Activated CD4-positive, alpha-beta memory T cell treated with anti-CD3 and anti-CD28 coated beads for 36 hours (primary cell): ENCODE data around the gene ACACB. TPM values are rescaled to one million over a fixed set of nuclear protein-coding genes. Genes with fewer than 3 reads are reported as not detected.
"Not testable (repeated sequence)": the region's sequence is repeated elsewhere in the genome, so short reads cannot be mapped to it uniquely, and the experiment has no call there.

Source experiments
- CTCF ChIA-PET: fragments of 350-600 bp; sonication (Branson Sonifier 250); formaldehyde crosslinking; loops from one replicate; lab custom pipeline; 2021; ENCODE audit warnings: antibody characterized with exemption, inconsistent platforms; lab: Charles Lee
- POLR2A ChIA-PET: fragments of 350-600 bp; sonication (Branson Sonifier 250); formaldehyde crosslinking; loops from one replicate; lab custom pipeline; 2021; ENCODE audit warnings: antibody characterized with exemption; lab: Charles Lee
- DNase-seq: peaks from one replicate; pipeline ENCODE4 v3.0.0-alpha.2; 2020
- H3K27ac Mint-ChIP-seq: one replicate; pipeline ENCODE4 v1.8.0; 2021; ENCODE audit warnings: mixed read lengths
- H3K27me3 Mint-ChIP-seq: one replicate; pipeline ENCODE4 v1.8.0; 2021; ENCODE audit warnings: mixed read lengths
- H3K36me3 Mint-ChIP-seq: one replicate; pipeline ENCODE4 v1.8.0; 2021; ENCODE audit warnings: mixed read lengths
- H3K4me1 Mint-ChIP-seq: one replicate; pipeline ENCODE4 v1.8.0; 2021; ENCODE audit warnings: low read depth, mixed read lengths
- H3K4me3 Mint-ChIP-seq: one replicate; pipeline ENCODE4 v1.8.0; 2021; ENCODE audit warnings: mild to moderate bottlenecking, mixed read lengths
- H3K9me3 Mint-ChIP-seq: one replicate; pipeline ENCODE4 v1.8.0; 2021; ENCODE audit warnings: mixed read lengths
- intact Hi-C: fragments of 100-400 bp; cut with micrococcal nuclease; formaldehyde crosslinking; loops from one replicate; pipeline ENCODE4 v1.15.1; 2023
- total RNA-seq, 2 experiments: library from RNA; stranded (reverse); gene quantifications; one replicate each; pipeline ENCODE4 v1.2.3, GENCODE V29; 2021

Gene ACACB
- total RNA-seq, 2 experiments from 2014 or later, result 11.1 to 12.7 TPM

DNA sequence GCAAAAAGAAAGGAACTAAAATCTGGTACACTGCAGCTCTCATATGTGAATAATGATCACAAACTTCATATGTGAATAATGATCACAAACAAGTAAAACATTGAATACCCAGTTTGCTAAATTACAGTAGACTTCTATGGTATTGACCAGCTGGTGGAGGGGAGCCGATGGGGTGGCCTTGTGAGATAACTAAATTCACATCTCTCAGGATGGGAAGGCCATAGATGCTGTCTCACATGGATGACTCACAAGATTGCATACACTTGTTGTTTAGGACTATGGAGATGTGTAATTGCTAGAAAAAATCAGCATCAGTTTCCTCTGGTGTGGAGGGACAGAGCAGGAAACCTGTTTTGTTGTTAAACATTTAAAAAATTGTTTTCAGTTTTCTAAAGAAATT, 49.2 kb downstream of the ACACB start:
- Mint-ChIP-seq H3K27ac (no peak overlapping the region), H3K27me3 (no peaks in the 10 kb centered on the region), H3K4me1 (no peaks in the 10 kb centered on the region), H3K9me3 (no peaks in the 10 kb centered on the region), H3K4me3 (no peak overlapping the region), H3K36me3 (peaks cover 7% of the 10 kb centered on the region)
- CTCF ChIA-PET, result no interaction called here
- POLR2A ChIA-PET, result no interaction called here
- DNase-seq, result no peak
- intact Hi-C loops, result no loop called here

GRCh38 chr12:109166371-109166770, 50.0 kb downstream of the ACACB start:
- Mint-ChIP-seq H3K4me1 (no peaks in the 10 kb centered on the region), H3K9me3 (no peaks in the 10 kb centered on the region), H3K4me3 (no peak overlapping the region), H3K27me3 (no peaks in the 10 kb centered on the region), H3K36me3 (peaks cover 7% of the 10 kb centered on the region), H3K27ac (no peak overlapping the region)
- POLR2A ChIA-PET, result no interaction called here
- intact Hi-C loops, result no loop called here
- CTCF ChIA-PET, result interaction anchor here (0.5 to 0.6 kb wide), 2 partner anchors 54 to 654 kb away, joined by 3 read pairs; no protein-coding TSS in a partner anchor
- DNase-seq, result no peak

GRCh38 chr12:109167781-109168180, 51.4 kb downstream of the ACACB start:
- peaks cover 20% of the 10 kb centered on the region for H3K36me3 Mint-ChIP-seq
- H3K27ac Mint-ChIP-seq, result no peak overlapping the region
- POLR2A ChIA-PET, result no interaction called here
- no peaks in the 10 kb centered on the region for H3K4me1 Mint-ChIP-seq
- intact Hi-C loops, result no loop called here
- DNase-seq, result no peak
- CTCF ChIA-PET, result no interaction called here
- peaks cover 5% of the 10 kb centered on the region for H3K9me3 Mint-ChIP-seq
- H3K27me3 Mint-ChIP-seq, result no peaks in the 10 kb centered on the region
- no peak overlapping the region for H3K4me3 Mint-ChIP-seq

DNA sequence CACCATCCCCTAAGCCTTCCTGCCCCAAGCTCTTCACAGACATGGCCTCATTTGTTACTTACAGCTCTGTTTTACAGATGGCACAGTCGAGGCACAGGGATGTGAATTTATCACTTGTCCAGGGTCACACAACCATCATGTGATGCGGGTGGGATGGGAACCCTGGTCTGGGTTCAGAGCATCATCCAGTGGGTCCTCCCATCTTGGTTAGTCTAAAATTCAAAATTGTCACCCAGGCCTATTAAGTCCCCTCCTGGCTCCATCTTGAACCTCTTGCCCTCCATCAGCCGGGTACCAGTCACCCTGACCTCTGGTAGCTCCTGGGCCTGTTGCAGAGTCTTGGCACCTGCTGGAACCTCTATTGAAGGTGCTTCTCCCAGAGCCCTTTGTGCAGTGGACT, 52.9 kb downstream of the ACACB start:
- H3K4me3 Mint-ChIP-seq, result no peak overlapping the region
- POLR2A ChIA-PET, result no interaction called here

DNA sequence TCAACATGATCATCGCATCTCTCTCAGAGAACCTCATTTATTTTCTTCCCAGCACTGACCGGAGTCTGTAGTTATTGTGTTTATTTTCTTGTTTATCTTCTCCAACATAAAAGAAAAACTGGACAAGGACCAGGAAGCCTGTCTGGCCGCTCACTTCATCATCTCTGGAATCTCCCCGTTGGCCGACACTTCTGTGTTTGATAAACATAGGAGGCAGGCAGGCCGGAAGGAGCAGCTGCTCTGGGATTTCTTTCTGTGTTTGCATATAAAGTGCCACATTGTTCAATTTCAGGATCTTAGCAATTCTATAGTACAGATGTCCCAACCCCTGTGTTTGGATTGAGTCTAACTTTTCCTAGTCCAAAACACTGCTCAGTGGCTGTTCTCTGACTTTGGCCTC, 53.3 kb downstream of the ACACB start:
- Mint-ChIP-seq H3K27ac (no peak overlapping the region), H3K9me3 (peaks cover 9% of the 10 kb centered on the region), H3K4me1 (no peaks in the 10 kb centered on the region), H3K27me3 (no peaks in the 10 kb centered on the region), H3K4me3 (no peak overlapping the region), H3K36me3 (peaks cover 32% of the 10 kb centered on the region)
- intact Hi-C loops, result no loop called here
- DNase-seq, result no peak
- CTCF ChIA-PET, result no interaction called here
- POLR2A ChIA-PET, result no interaction called here

More for the DNA sequence above, 52.9 kb downstream of the ACACB start:
- DNase-seq, result no peak
- peaks cover 31% of the 10 kb centered on the region for H3K36me3 Mint-ChIP-seq
- H3K4me1 Mint-ChIP-seq, result no peaks in the 10 kb centered on the region
- H3K27ac Mint-ChIP-seq, result no peak overlapping the region
- no peaks in the 10 kb centered on the region for H3K27me3 Mint-ChIP-seq
- intact Hi-C loops, result no loop called here
- H3K9me3 Mint-ChIP-seq, result peaks cover 9% of the 10 kb centered on the region
- CTCF ChIA-PET, result no interaction called here

DNA sequence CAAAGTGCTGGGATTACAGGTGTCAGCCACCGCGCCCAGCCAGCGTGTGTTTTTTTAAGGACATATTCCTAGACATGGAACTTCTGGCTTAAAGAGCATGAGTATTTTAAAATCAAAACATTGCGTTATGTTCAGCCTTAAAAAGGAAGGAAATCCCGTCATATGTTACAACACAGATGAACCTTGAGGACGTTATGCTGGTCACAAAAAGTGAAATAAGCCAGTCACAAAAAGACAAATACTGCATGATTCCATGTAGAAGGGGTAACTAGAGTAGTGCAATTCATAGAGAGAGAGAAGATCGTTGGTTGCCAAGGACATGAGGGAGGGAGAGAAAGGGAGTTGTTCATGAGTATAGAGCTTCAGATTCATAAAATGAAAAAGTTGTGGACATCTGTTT, 53.9 kb downstream of the ACACB start:
- intact Hi-C loops, result no loop called here
- no peak overlapping the region for H3K27ac Mint-ChIP-seq
- H3K27me3 Mint-ChIP-seq, result no peaks in the 10 kb centered on the region
- no peak overlapping the region for H3K4me3 Mint-ChIP-seq
- no peaks in the 10 kb centered on the region for H3K4me1 Mint-ChIP-seq
- peaks cover 32% of the 10 kb centered on the region for H3K36me3 Mint-ChIP-seq
- DNase-seq, result no peak
- H3K9me3 Mint-ChIP-seq, result peaks cover 9% of the 10 kb centered on the region
- ChIA-PET POLR2A (no interaction called here), CTCF (no interaction called here)

- H3K4me1 Mint-ChIP-seq, H3K27ac Mint-ChIP-seq, POLR2A ChIA-PET, H3K27me3 Mint-ChIP-seq, intact Hi-C loops, DNase-seq, H3K9me3 Mint-ChIP-seq, CTCF ChIA-PET, H3K4me3 Mint-ChIP-seq: not testable (repeated sequence)
- H3K36me3 Mint-ChIP-seq, result peaks cover 32% of the 10 kb centered on the region
Observed at GRCh38 chr12:109172787-109173186, 56.4 kb downstream of the ACACB start.

GRCh38 chr12:109173443-109174240, 57.3 kb downstream of the ACACB start:
- DNase-seq, result no peak
- peaks cover 9% of the 10 kb centered on the region for H3K9me3 Mint-ChIP-seq
- no peaks in the 10 kb centered on the region for H3K4me1 Mint-ChIP-seq
- H3K4me3 Mint-ChIP-seq, result no peak overlapping the region
- peaks cover 32% of the 10 kb centered on the region for H3K36me3 Mint-ChIP-seq
- intact Hi-C loops, result no loop called here
- ChIA-PET POLR2A (no interaction called here), CTCF (interaction anchor here (1.5 kb wide), 1 partner anchor 62 kb away, joined by 5 read pairs; no protein-coding TSS in a partner anchor)
- no peak overlapping the region for H3K27ac Mint-ChIP-seq
- no peaks in the 10 kb centered on the region for H3K27me3 Mint-ChIP-seq

DNA sequence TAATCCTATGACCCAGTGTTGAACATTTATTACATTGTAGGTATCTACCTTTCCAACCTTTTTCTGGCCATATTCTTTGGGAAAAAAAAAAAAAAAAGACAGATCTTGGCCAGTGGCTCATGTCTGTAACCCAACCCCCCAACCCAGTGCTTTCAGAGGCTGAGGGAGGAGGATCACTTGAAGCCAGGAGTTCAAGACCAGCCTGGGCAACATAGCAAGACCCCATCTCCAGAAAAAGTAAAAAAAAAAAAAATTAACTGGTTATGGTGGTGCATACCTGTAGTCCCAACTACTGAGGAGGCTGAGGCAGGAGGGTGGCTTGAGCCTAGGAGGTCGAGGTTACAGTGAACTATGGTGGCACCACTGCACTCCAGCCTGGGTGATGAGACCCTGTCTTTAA, 58.1 kb downstream of the ACACB start:
- POLR2A ChIA-PET, result no interaction called here

GRCh38 chr12:109178532-109178931, 62.1 kb downstream of the ACACB start:
- Mint-ChIP-seq H3K27ac (no peak overlapping the region), H3K4me1 (no peaks in the 10 kb centered on the region), H3K27me3 (no peaks in the 10 kb centered on the region), H3K9me3 (peaks cover 3% of the 10 kb centered on the region), H3K4me3 (no peak overlapping the region), H3K36me3 (peaks cover 13% of the 10 kb centered on the region)
- intact Hi-C loops, result no loop called here
- ChIA-PET POLR2A (no interaction called here), CTCF (no interaction called here)
- DNase-seq, result no peak

More for the DNA sequence above, 58.1 kb downstream of the ACACB start:
- H3K27me3 Mint-ChIP-seq, result no peaks in the 10 kb centered on the region
- H3K9me3 Mint-ChIP-seq, result peaks cover 9% of the 10 kb centered on the region
- no peak overlapping the region for H3K4me3 Mint-ChIP-seq
- intact Hi-C loops, result no loop called here
- H3K4me1 Mint-ChIP-seq, result no peaks in the 10 kb centered on the region
- H3K36me3 Mint-ChIP-seq, result peaks cover 34% of the 10 kb centered on the region
- no peak overlapping the region for H3K27ac Mint-ChIP-seq
- CTCF ChIA-PET, result interaction anchor here (0.6 to 1.5 kb wide), 2 partner anchors 63 to 148 kb away, joined by 3 to 5 read pairs; no protein-coding TSS in a partner anchor
- no peak for DNase-seq

GRCh38 chr12:109179927-109180326, 63.5 kb downstream of the ACACB start:
- CTCF ChIA-PET, result no interaction called here
- Mint-ChIP-seq H3K27me3 (no peaks in the 10 kb centered on the region), H3K27ac (no peak overlapping the region), H3K9me3 (no peaks in the 10 kb centered on the region), H3K36me3 (peaks cover 8% of the 10 kb centered on the region), H3K4me3 (no peak overlapping the region), H3K4me1 (no peaks in the 10 kb centered on the region)
- POLR2A ChIA-PET, result no interaction called here
- DNase-seq, result no peak
- intact Hi-C loops, result no loop called here

DNA sequence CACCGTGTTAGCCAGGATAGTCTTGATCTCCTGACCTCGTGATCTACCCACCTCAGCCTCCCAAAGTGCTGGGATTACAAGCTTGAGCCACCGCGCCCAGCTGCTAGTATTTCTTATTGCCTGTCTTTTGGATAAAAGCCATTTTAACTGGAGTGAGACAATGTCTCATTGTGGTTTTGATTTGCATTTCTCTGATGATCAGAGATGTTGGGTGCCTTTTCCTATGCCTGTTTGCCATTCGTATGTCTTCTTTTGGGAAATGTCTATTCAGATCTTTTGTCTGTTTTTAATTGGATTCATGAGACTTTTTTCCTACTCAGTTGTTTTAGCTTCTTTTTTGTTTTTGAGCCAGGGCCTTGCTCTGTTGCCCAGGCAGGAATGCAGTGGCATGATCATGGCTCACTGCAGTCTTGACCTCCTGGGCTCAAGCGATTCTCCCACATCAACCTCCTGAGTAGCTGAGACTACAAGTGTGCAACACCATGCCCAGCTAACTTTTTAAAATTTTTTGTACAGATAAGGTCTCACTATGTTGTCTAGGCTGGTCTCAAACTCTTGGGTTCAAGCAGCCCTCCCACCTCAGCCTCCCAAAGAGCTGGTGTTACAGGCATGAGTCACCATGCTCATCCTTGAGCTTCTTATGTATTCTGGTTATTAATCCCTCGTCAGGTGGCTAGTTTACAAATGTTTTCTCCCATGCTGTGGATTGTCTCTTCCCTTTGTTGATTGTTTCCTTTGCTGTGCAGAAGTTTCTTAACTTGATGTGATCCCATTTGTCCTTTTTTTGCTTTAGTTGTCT, 65.9 kb downstream of the ACACB start:
- CTCF ChIA-PET, result interaction anchor here (0.6 kb wide), 1 partner anchor 589 kb away, joined by 3 read pairs; no protein-coding TSS in a partner anchor
- POLR2A ChIA-PET, result interaction anchor here (0.7 kb wide), 1 partner anchor 1511 kb away, joined by 3 read pairs; no protein-coding TSS in a partner anchor

More for the DNA sequence above, 65.9 kb downstream of the ACACB start:
- H3K27me3 Mint-ChIP-seq, result no peaks in the 10 kb centered on the region
- DNase-seq, result no peak
- peaks cover 15% of the 10 kb centered on the region for H3K36me3 Mint-ChIP-seq
- intact Hi-C loops, result no loop called here
- H3K4me1 Mint-ChIP-seq, result no peaks in the 10 kb centered on the region
- H3K27ac Mint-ChIP-seq, result no peak overlapping the region
- no peak overlapping the region for H3K4me3 Mint-ChIP-seq
- no peaks in the 10 kb centered on the region for H3K9me3 Mint-ChIP-seq
